GM12878 (cell line): ENCODE results near the gene HEBP2. TPM values are rescaled to one million over a fixed set of nuclear protein-coding genes. Genes with fewer than 3 reads are reported as not detected.

Experiments
- ASH2L ChIP-seq: fragments of 300-600, 200-600 bp; sonication (generic); IDR thresholded peaks from 2 replicates; pipeline ENCODE4 v1.6.1; 2017; ENCODE audit warnings: low read depth, mild to moderate bottlenecking, borderline replicate concordance
- CEBPB ChIP-seq, 2 experiments: fragments of 150-350 bp in 1 of 2; IDR thresholded peaks; 2 replicates each; pipeline ENCODE4 v1.6.1; 2012 to 2014; ENCODE audit warnings: low read depth in 2 of 2, low read length in 2 of 2, borderline replicate concordance in 1 of 2, inconsistent platforms in 1 of 2
- ELK1 ChIP-seq: IDR thresholded peaks from 2 replicates; pipeline ENCODE4 v1.6.1; 2012; ENCODE audit warnings: low read depth, low read length, improper control_type of control experiment
- IKZF2 ChIP-seq, 2 experiments: fragments of 450-650 bp; IDR thresholded peaks; 2 replicates each; pipeline ENCODE4 v1.6.1; 2017; ENCODE audit warnings: mild to moderate bottlenecking in 2 of 2, moderate library complexity in 2 of 2
- JUNB ChIP-seq: IDR thresholded peaks from 2 replicates; pipeline ENCODE4 v1.6.1; 2016; ENCODE audit warnings: antibody characterized with exemption, mild to moderate bottlenecking
- JUND ChIP-seq: IDR thresholded peaks from 2 replicates; pipeline ENCODE4 v1.6.1; 2012; ENCODE audit warnings: low read depth, mild to moderate bottlenecking, low read length, improper control_type of control experiment, moderate library complexity
- MEF2B ChIP-seq: fragments of 450-650 bp; IDR thresholded peaks from 2 replicates; pipeline ENCODE4 v1.6.1; 2018; ENCODE audit warnings: mild to moderate bottlenecking, moderate library complexity; ENCODE audit not compliant: partially characterized antibody, poor library complexity, severe bottlenecking
- MLLT1 ChIP-seq: fragments of 450-650 bp; IDR thresholded peaks from 2 replicates; pipeline ENCODE4 v1.6.1; 2016; ENCODE audit warnings: mild to moderate bottlenecking
- PAX5 ChIP-seq: IDR thresholded peaks from 2 replicates; pipeline ENCODE4 v1.6.1; 2011; ENCODE audit warnings: low read depth, low read length, borderline replicate concordance
- PAX8 ChIP-seq: fragments of 450-650 bp; IDR thresholded peaks from 2 replicates; pipeline ENCODE4 v1.6.1; 2017; ENCODE audit warnings: mild to moderate bottlenecking, moderate library complexity
- PBX3 ChIP-seq: IDR thresholded peaks from 2 replicates; pipeline ENCODE4 v1.6.1; 2011; ENCODE audit warnings: mild to moderate bottlenecking, low read depth, low read length, moderate library complexity; ENCODE audit not compliant: insufficient replicate concordance
- REST ChIP-seq: IDR thresholded peaks from 2 replicates; pipeline ENCODE4 v1.6.1; 2012; ENCODE audit warnings: mild to moderate bottlenecking, low read depth, low read length
- SIX5 ChIP-seq: IDR thresholded peaks from 2 replicates; pipeline ENCODE4 v1.6.1; 2011; ENCODE audit warnings: mild to moderate bottlenecking, low read depth, low read length, moderate library complexity; ENCODE audit not compliant: severe bottlenecking
- SP1 ChIP-seq: IDR thresholded peaks from one replicate; pipeline ENCODE4 v1.6.1; 2011; ENCODE audit warnings: low read depth, low read length
- SREBF2 ChIP-seq: IDR thresholded peaks from 2 replicates; pipeline ENCODE4 v1.6.1; 2012; ENCODE audit warnings: mild to moderate bottlenecking, low read length
- TCF3 ChIP-seq: IDR thresholded peaks from 2 replicates; pipeline ENCODE4 v1.6.1; 2012; ENCODE audit warnings: low read depth, mild to moderate bottlenecking, low read length, borderline replicate concordance; ENCODE audit not compliant: insufficient read depth
- WRNIP1 ChIP-seq: IDR thresholded peaks from 2 replicates; pipeline ENCODE4 v1.6.1; 2011; ENCODE audit warnings: low read depth, low read length, improper control_type of control experiment, borderline replicate concordance
- ZBTB4 ChIP-seq: fragments of 450-650 bp; formaldehyde crosslinking; IDR thresholded peaks from 2 replicates; pipeline ENCODE4 v1.4.0; 2022; ENCODE audit warnings: mild to moderate bottlenecking, moderate library complexity
- polyA plus RNA-seq, 11 experiments: library from polyadenylated mRNA; depleted of rRNA in 4 of 11; unstranded in 6 of 11; stranded (reverse) in 5 of 11; fragments of >200 nt; fragmentation: Nextera tagmentation in 4 of 11; fragmentation: Illumina TruSeq in 1 of 11; extraction: Ambion mirVana in 4 of 11; extraction: Trizol in 1 of 11; gene quantifications; 1 replicate in 1 of 11; 2 replicates in 10 of 11; pipeline versions ENCODE4 v1.2.1 to v1.2.3, GENCODE V29; 2011 to 2016; ENCODE audit warnings: inconsistent platforms in 2 of 11, missing spikeins in 2 of 11, low read depth in 1 of 11
- total RNA-seq, 4 experiments: library from RNA; depleted of rRNA in 3 of 4; stranded (reverse); fragments of >200 nt in 3 of 4; fragmentation: Illumina TruSeq in 1 of 4; extraction: Trizol in 1 of 4; gene quantifications; 2 replicates each; pipeline versions ENCODE4 v1.2.1 to v1.2.3, GENCODE V29; 2013 to 2021

Gene HEBP2
- total and polyA plus RNA-seq, 10 of the 15 experiments (the other 5 are each of a cell fraction or from before 2014, with no cell fraction given), result 3.8 to 41.8 (median 16.9) TPM

- no peak for TF ChIP-seq ZBTB4 (CRISPR knock-in tag)
- no peak for TF ChIP-seq JUND
- TF ChIP-seq TCF3, result peak; percentile 77; the same call in 1 of the 2 replicates
- no peak for TF ChIP-seq WRNIP1
- no peak for TF ChIP-seq ELK1
- TF ChIP-seq SP1, result no peak
- peak; percentile 14 for TF ChIP-seq PBX3
- peak; percentile 55 for TF ChIP-seq MEF2B
- TF ChIP-seq SIX5, result no peak
- peak; percentile 48; the same call in 1 of the 2 replicates for TF ChIP-seq PAX5
- no peak for TF ChIP-seq SREBF2
- TF ChIP-seq REST, result no peak
- TF ChIP-seq JUNB, result 0 out of 2 replicates have a peak, but pooled peaks have one; percentile 23
- peak; percentile 88 to 90 for TF ChIP-seq IKZF2 (IDR thresholded peaks at IDR 0.05)
- TF ChIP-seq ASH2L, result no peak
- TF ChIP-seq CEBPB (IDR thresholded peaks at IDR 0.05; ENCODE audit: borderline replicate concordance in 1 of 2, low read depth in 2 of 2, low read length in 2 of 2), result no peak; a peak in 1 of 4 replicates
- TF ChIP-seq PAX8, result no peak
- TF ChIP-seq MLLT1, result peak; percentile 57; the same call in 1 of the 2 replicates
Observed at GRCh38 chr6:138455746-138456400, 51.9 kb downstream of the HEBP2 start (continued).
